Spleen (tissue), 11 donors: ENCODE data around the gene LSM14A. TPM values are rescaled to one million over a fixed set of nuclear protein-coding genes. Genes with fewer than 3 reads are reported as not detected.
"Not testable (repeated sequence)": the region's sequence is repeated elsewhere in the genome, so short reads cannot be mapped to it uniquely, and the experiment has no call there.

Source experiments
- DNase-seq: peaks from one replicate; pipeline ENCODE4 v3.0.0-alpha.2; 2020
- H3K27ac ChIP-seq, 8 donors: fragments of 200-600 bp; sonication (generic) in 7 of 8; 1 replicate in 4 of 8; 2 replicates in 4 of 8; pipeline versions ENCODE4 v1.5.0 to v1.8.0; 2016 to 2021; ENCODE audit warnings: inconsistent platforms in 4 of 8, mild to moderate bottlenecking in 4 of 8, moderate library complexity in 1 of 8
- H3K27me3 ChIP-seq, 7 donors: fragments of 200-600 bp; sonication (generic) in 6 of 7; replicated peaks in 1 of 7; 1 replicate in 4 of 7; 2 replicates in 3 of 7; pipeline versions ENCODE4 v1.5.0 to v1.8.0; 2016 to 2021; ENCODE audit warnings: inconsistent platforms in 3 of 7, mild to moderate bottlenecking in 1 of 7
- H3K36me3 ChIP-seq, 6 donors: fragments of 200-600 bp; sonication (generic) in 5 of 6; 1 replicate in 4 of 6; 2 replicates in 2 of 6; pipeline versions ENCODE4 v1.5.0 to v1.8.0; 2016 to 2021; ENCODE audit warnings: inconsistent platforms in 2 of 6
- H3K4me1 ChIP-seq, 6 donors: fragments of 200-600 bp; sonication (generic) in 5 of 6; 1 replicate in 3 of 6; 2 replicates in 3 of 6; pipeline versions ENCODE4 v1.5.0 to v1.8.0; 2016 to 2021; ENCODE audit warnings: inconsistent platforms in 3 of 6
- H3K4me3 ChIP-seq, 8 donors: fragments of 200-600 bp; sonication (generic) in 7 of 8; 1 replicate in 4 of 8; 2 replicates in 4 of 8; pipeline versions ENCODE4 v1.5.0 to v1.8.0; 2016 to 2021; ENCODE audit warnings: inconsistent platforms in 4 of 8, mild to moderate bottlenecking in 4 of 8, moderate library complexity in 2 of 8
- H3K9me3 ChIP-seq, 8 donors: fragments of 200-600 bp; sonication (generic) in 7 of 8; 1 replicate in 4 of 8; 2 replicates in 4 of 8; pipeline versions ENCODE4 v1.5.0 to v1.8.0; 2016 to 2021; ENCODE audit warnings: inconsistent platforms in 4 of 8
- CTCF ChIP-seq, 11 experiments: fragments of 200-600 bp in 7 of 11; fragments of 450-650 bp in 4 of 11; sonication (generic) in 4 of 11; IDR thresholded peaks in 8 of 11; conservative IDR thresholded peaks in 3 of 11; 1 replicate in 7 of 11; 2 replicates in 4 of 11; pipeline versions ENCODE4 v1.4.0 to v1.8.0; 2016 to 2021; ENCODE audit warnings: antibody characterized with exemption in 11 of 11, inconsistent platforms in 4 of 11, mild to moderate bottlenecking in 1 of 11
- POLR2A ChIP-seq, 3 donors: fragments of 450-650 bp; IDR thresholded peaks; one replicate each; pipeline ENCODE4 v1.5.1; 2017; ENCODE audit warnings: antibody characterized with exemption in 3 of 3, mild to moderate bottlenecking in 1 of 3
- POLR2AphosphoS5 ChIP-seq, 3 donors: sonication (generic); formaldehyde crosslinking; IDR thresholded peaks; one replicate each; pipeline ENCODE4 v1.5.1; 2017; ENCODE audit warnings: antibody characterized with exemption in 3 of 3
- WGBS, 5 donors: extraction: QIAGEN DNeasy Blood & Tissue Kit in 3 of 5; methylation state at CpG; one replicate each; pipeline versions ENCODE4 v1.1.5 to v1.1.7; 2013 to 2018; 5-methylcytosine and 5-hydroxymethylcytosine counted together
- intact Hi-C: fragments of 100-400 bp; cut with DNase I; formaldehyde crosslinking; loops from one replicate; pipeline ENCODE4 v1.15.0; 2023; ENCODE audit warnings: low total_unique reads
- polyA plus RNA-seq, 3 donors: library from polyadenylated mRNA; stranded (reverse); fragments of 200-250 nt; gene quantifications; one replicate each; pipeline ENCODE4 v1.2.1, GENCODE V29; 2013
- total RNA-seq, 7 donors: library from RNA; depleted of rRNA in 3 of 7; stranded (reverse); fragments of >200 nt in 3 of 7; fragmentation: NEBNext Ultra II Directional in 4 of 7; extraction: Animal tissue kit (Norgen Biotek cat#: 25700) in 4 of 7; gene quantifications; one replicate each; pipeline versions ENCODE4 v1.1.0 to v1.2.1, GENCODE V29; 2016 to 2021
- donor health status: healthy with polysubstance abuse.
- donor health status: DM: no; HTN: no; CAD: no; lungs with moderate emphysema.
- donor health status: DM: no; HTN: no; CAD: no.
- donor health status: Bipolar disorder and iron deficiency.
- donor health status: healthy.
- donor health status: DM: no; HTN: no; CAD: no.
- donor health status: DM: yes; HTN: yes; CAD: no.

The LSM14A gene
- total and polyA plus RNA-seq, 10 donors, result 46.8 to 187 (median 122) TPM

GRCh38 chr19:34173193-34173956, 1.1 kb downstream of the LSM14A start:
- intact Hi-C loops, result no loop called here
- WGBS, 5 donors, result 1 to 3% (median 2%) methylated on average over 18 to 23 of the region's 23 CpGs
- Histone ChIP-seq H3K36me3 (peaks cover 0 to 5% (median 0%) of the 10 kb centered on the region in 6 donors), H3K9me3 (no peaks in the 10 kb centered on the region), H3K4me3 (peak overlapping the region; percentile 65 to 95 (median 82)), H3K27ac (peak overlapping the region; percentile 98 to 100 (median 100)), H3K4me1 (peaks cover 44 to 77% (median 66%) of the 10 kb centered on the region in 6 donors), H3K27me3 (no peaks in the 10 kb centered on the region)
- peak; percentile 76 for DNase-seq
- TF ChIP-seq POLR2A (IDR thresholded peaks at IDR 0.05) (no peak), CTCF (IDR thresholded peaks at IDR 0.05 in 8 of 11, conservative IDR thresholded peaks at IDR 0.05 in 3 of 11) (peak in 1 of 11 experiments; percentile 13)

GRCh38 chr19:34175173-34175572, 2.9 kb downstream of the LSM14A start:
- peak overlapping the region in 2 of 8 donors; percentile 87 to 95 for H3K4me3 ChIP-seq
- H3K9me3 ChIP-seq, intact Hi-C loops, DNase-seq, H3K27me3 ChIP-seq: not testable (repeated sequence)
- WGBS, 5 donors, result 66 to 84% (median 80%) methylated on average over 8 of the region's 8 CpGs
- H3K36me3 ChIP-seq, result peaks cover 0 to 11% (median 0%) of the 10 kb centered on the region in 6 donors
- peaks cover 50 to 91% (median 84%) of the 10 kb centered on the region in 6 donors for H3K4me1 ChIP-seq
- peak overlapping the region in 3 of 8 donors; percentile 1 to 100 (median 100) for H3K27ac ChIP-seq

- WGBS, 5 donors, result 40 to 63% (median 50%) methylated on average over 3 of the region's 3 CpGs
- Histone ChIP-seq H3K4me1 (peaks cover 60 to 91% (median 85%) of the 10 kb centered on the region in 6 donors), H3K36me3 (peaks cover 0 to 21% (median 2%) of the 10 kb centered on the region in 6 donors), H3K27me3 (no peaks in the 10 kb centered on the region), H3K27ac (peak overlapping the region in 1 of 8 donors; percentile 24), H3K4me3 (peak overlapping the region in 2 of 8 donors; percentile 87 to 95), H3K9me3 (no peaks in the 10 kb centered on the region)
- no peak for DNase-seq
- no peak for TF ChIP-seq POLR2A (IDR thresholded peaks at IDR 0.05)
- no peak for TF ChIP-seq POLR2AphosphoS5 (IDR thresholded peaks at IDR 0.05)
- TF ChIP-seq CTCF (IDR thresholded peaks at IDR 0.05 in 8 of 11, conservative IDR thresholded peaks at IDR 0.05 in 3 of 11), result no peak
- intact Hi-C loops, result no loop called here
Measured at GRCh38 chr19:34176581-34176980, 4.3 kb downstream of the LSM14A start.

GRCh38 chr19:34178274-34178610, 5.9 kb downstream of the LSM14A start:
- H3K36me3 ChIP-seq, result peaks cover 0 to 36% (median 2%) of the 10 kb centered on the region in 6 donors
- H3K27me3 ChIP-seq, result no peaks in the 10 kb centered on the region
- 45 to 67% (median 54%) methylated on average over 2 of the region's 2 CpGs for WGBS, 5 donors
- intact Hi-C loops, result no loop called here
- DNase-seq, result no peak
- H3K4me3 ChIP-seq, result peak overlapping the region in 1 of 8 donors; percentile 17
- no peak for TF ChIP-seq CTCF (IDR thresholded peaks at IDR 0.05 in 8 of 11, conservative IDR thresholded peaks at IDR 0.05 in 3 of 11)
- TF ChIP-seq POLR2A (IDR thresholded peaks at IDR 0.05), result no peak
- no peak for TF ChIP-seq POLR2AphosphoS5 (IDR thresholded peaks at IDR 0.05)
- H3K9me3 ChIP-seq, result no peaks in the 10 kb centered on the region
- H3K27ac ChIP-seq, result no peak overlapping the region
- H3K4me1 ChIP-seq, result peaks cover 60 to 100% (median 96%) of the 10 kb centered on the region in 6 donors
